Neural crest cell (in vitro differentiated cells): ENCODE results near the gene C11orf65. TPM values are rescaled to one million over a fixed set of nuclear protein-coding genes. Genes with fewer than 3 reads are reported as not detected.

ENCODE experiments used
- DNase-seq: peaks from one replicate; pipeline ENCODE4 v3.0.0; 2021; ENCODE audit warnings: low read depth, mixed read lengths, low spot score
- H3K27ac Mint-ChIP-seq: one replicate; pipeline ENCODE4 v1.8.0; 2021; ENCODE audit warnings: mild to moderate bottlenecking, mixed read lengths; ENCODE audit not compliant: unreplicated experiment
- H3K27me3 Mint-ChIP-seq: 2 replicates; pipeline ENCODE4 v1.8.0; 2021; ENCODE audit warnings: low read depth, mild to moderate bottlenecking, mixed read lengths
- H3K36me3 Mint-ChIP-seq: 2 replicates; pipeline ENCODE4 v1.8.0; 2021; ENCODE audit warnings: low read depth, mild to moderate bottlenecking, mixed read lengths
- H3K4me1 Mint-ChIP-seq: 2 replicates; pipeline ENCODE4 v1.8.0; 2021; ENCODE audit warnings: mixed read lengths
- H3K4me3 Mint-ChIP-seq: one replicate; pipeline ENCODE4 v1.8.0; 2021; ENCODE audit warnings: mild to moderate bottlenecking, mixed read lengths
- H3K9me3 Mint-ChIP-seq: 2 replicates; pipeline ENCODE4 v1.8.0; 2021; ENCODE audit warnings: mixed read lengths
- CTCF ChIP-seq: fragments of 200-600 bp; sonication (generic); conservative IDR thresholded peaks from 2 replicates; pipeline ENCODE4 v1.5.0; 2021; ENCODE audit warnings: antibody characterized with exemption, mild to moderate bottlenecking
- total RNA-seq: library from RNA; stranded (reverse); gene quantifications from 2 replicates; pipeline ENCODE4 v1.2.1, GENCODE V29; 2021

C11orf65 gene
- total RNA-seq, 1 donor from 2014 or later = 1.1 TPM

DNA sequence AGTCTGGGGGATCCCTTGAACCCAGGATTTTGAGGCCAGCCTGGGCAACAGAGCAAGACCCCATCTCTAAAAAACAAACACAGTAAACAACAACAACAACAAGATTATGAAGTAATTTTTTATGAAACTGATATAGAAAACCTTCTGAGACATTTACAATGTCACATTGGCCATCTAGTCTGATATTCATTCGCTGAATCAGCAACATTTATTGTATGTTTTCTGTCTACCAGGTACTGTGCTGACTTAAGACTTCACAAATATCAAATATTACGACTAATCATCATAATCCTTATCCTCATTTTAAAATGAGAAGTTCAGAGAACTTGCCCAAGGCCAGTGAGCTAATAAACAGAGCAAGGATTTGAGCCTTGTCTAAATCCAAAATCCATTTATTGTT is 123.6 kb downstream of the C11orf65 start:
- Mint-ChIP-seq H3K27ac (no peak overlapping the region), H3K4me1 (no peaks in the 10 kb centered on the region)

GRCh38 chr11:108341654-108342053 is 125.7 kb downstream of the C11orf65 start:
- Mint-ChIP-seq H3K4me3 (no peak overlapping the region), H3K27ac (peak overlapping the region; percentile 38), H3K9me3 (no peaks in the 10 kb centered on the region), H3K36me3 (peaks cover 2% of the 10 kb centered on the region), H3K27me3 (no peaks in the 10 kb centered on the region), H3K4me1 (no peaks in the 10 kb centered on the region)
- TF ChIP-seq CTCF = no peak
- no peak for DNase-seq

More for the DNA sequence above, 123.6 kb downstream of the C11orf65 start:
- Mint-ChIP-seq H3K36me3 (peaks cover under 1% of the 10 kb centered on the region), H3K9me3 (no peaks in the 10 kb centered on the region), H3K4me3 (no peak overlapping the region), H3K27me3 (no peaks in the 10 kb centered on the region)
- TF ChIP-seq CTCF = no peak
- no peak for DNase-seq

GRCh38 chr11:108340973-108341372 is 126.4 kb downstream of the C11orf65 start:
- Mint-ChIP-seq H3K27me3 (no peaks in the 10 kb centered on the region), H3K4me3 (no peak overlapping the region), H3K27ac (no peak overlapping the region)

DNA sequence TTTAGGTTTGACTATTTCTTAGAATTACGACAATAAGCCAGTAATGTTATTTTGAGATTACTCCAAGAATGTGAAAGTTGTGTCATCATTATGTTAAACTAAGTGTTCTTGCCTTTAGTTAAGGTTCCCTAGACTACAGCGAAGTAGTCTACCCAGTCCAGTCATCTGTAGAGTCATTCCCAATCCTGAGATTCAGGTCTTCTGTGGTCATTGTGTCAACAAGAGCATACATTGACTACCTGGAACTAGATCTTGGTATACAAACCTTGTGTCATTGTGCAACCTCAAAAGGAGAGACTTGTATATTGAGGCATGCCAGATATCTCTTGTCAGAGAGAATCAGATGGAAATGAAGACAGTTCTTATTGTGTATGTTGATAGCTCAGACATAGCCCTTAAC is 128.6 kb downstream of the C11orf65 start:
- DNase-seq = no peak
- Mint-ChIP-seq H3K27ac (no peak overlapping the region), H3K9me3 (no peaks in the 10 kb centered on the region), H3K27me3 (no peaks in the 10 kb centered on the region), H3K36me3 (peaks cover 12% of the 10 kb centered on the region), H3K4me3 (no peak overlapping the region), H3K4me1 (no peaks in the 10 kb centered on the region)
- TF ChIP-seq CTCF = no peak

More at GRCh38 chr11:108340973-108341372, 126.4 kb downstream of the C11orf65 start:
- Mint-ChIP-seq H3K4me1 (no peaks in the 10 kb centered on the region), H3K36me3 (peaks cover 4% of the 10 kb centered on the region), H3K9me3 (no peaks in the 10 kb centered on the region)
- no peak for TF ChIP-seq CTCF
- DNase-seq = no peak

- Mint-ChIP-seq H3K4me1 (no peaks in the 10 kb centered on the region), H3K9me3 (no peaks in the 10 kb centered on the region), H3K27me3 (no peaks in the 10 kb centered on the region), H3K36me3 (peaks cover 18% of the 10 kb centered on the region), H3K27ac (no peak overlapping the region), H3K4me3 (no peak overlapping the region)
- no peak for TF ChIP-seq CTCF
- no peak for DNase-seq
Measured at GRCh38 chr11:108333403-108333899, 133.9 kb downstream of the C11orf65 start.

Other genes with a start within 250 kb of the C11orf65 start
- gene NPAT, start 244.9 kb downstream of the C11orf65 start, total RNA-seq = 14.5 and 17.1 TPM in 2 replicates
- 68.5 and 77.3 TPM in 2 replicates for gene ATM, start 244.5 kb downstream of the C11orf65 start, total RNA-seq
- gene POGLUT3, start 30.9 kb upstream of the C11orf65 start, total RNA-seq = 30.9 and 31.2 TPM in 2 replicates
- 0.68 TPM in 2 replicates for gene EXPH5, start 126.2 kb upstream of the C11orf65 start, total RNA-seq
- gene DDX10, start 197.5 kb upstream of the C11orf65 start, total RNA-seq = 38.5 and 43.0 TPM in 2 replicates